SK-N-MC (cell line): ENCODE data around the gene DYNLT2.

Experiments used
- EZH2 ChIP-seq: fragments of 200-600 bp; sonication (generic); IDR thresholded peaks from one replicate; pipeline ENCODE4 v1.6.1; 2017; ENCODE audit warnings: antibody characterized with exemption
- POLR2AphosphoS5 ChIP-seq: IDR thresholded peaks from 2 replicates; pipeline ENCODE4 v1.6.1; 2012; ENCODE audit warnings: mild to moderate bottlenecking, low read depth, low read length, borderline replicate concordance

GRCh38 chr6:169700296-169700695 is 51.1 kb downstream of the DYNLT2 start:
- peak; percentile 21; the same call in 1 of the 2 replicates for TF ChIP-seq POLR2AphosphoS5
- TF ChIP-seq EZH2 = no peak
